DND-41 (cell line): ENCODE results near the gene XYLT1.
"Not testable (repeated sequence)": the region's sequence is repeated elsewhere in the genome, so short reads cannot be mapped to it uniquely, and the experiment has no call there.

ENCODE experiments used
- ATAC-seq: fragments of 200-7000 bp; cut with Tn5 transposase; 3 replicates; pipeline ENCODE4 v1.9.1; 2021; ENCODE audit warnings: low read depth; ENCODE audit not compliant: insufficient read depth
- DNase-seq: peaks from one replicate; pipeline ENCODE4 v3.0.0-alpha.2; 2020
- H2AFZ ChIP-seq: 2 replicates; pipeline ENCODE4 v1.6.0; 2012; ENCODE audit warnings: low read depth, low read length
- H3K27ac ChIP-seq: 2 replicates; pipeline ENCODE4 v1.5.1; 2012; ENCODE audit warnings: low read length, inconsistent platforms
- H3K27me3 ChIP-seq: fragments of 200-600 bp; sonication (generic); 2 replicates; pipeline ENCODE4 v1.6.0; 2012; ENCODE audit warnings: low read length, mild to moderate bottlenecking, inconsistent platforms; ENCODE audit not compliant: insufficient read depth, poor library complexity
- H3K36me3 ChIP-seq: 2 replicates; pipeline ENCODE4 v1.5.1; 2012; ENCODE audit warnings: low read length, inconsistent platforms; ENCODE audit not compliant: insufficient read depth
- H3K4me1 ChIP-seq: 2 replicates; pipeline ENCODE4 v1.5.1; 2012; ENCODE audit warnings: mild to moderate bottlenecking, low read length; ENCODE audit not compliant: insufficient read depth
- H3K4me2 ChIP-seq: 2 replicates; pipeline ENCODE4 v1.6.0; 2012; ENCODE audit warnings: mild to moderate bottlenecking, moderate library complexity, low read length, inconsistent platforms; ENCODE audit not compliant: insufficient read depth
- H3K4me3 ChIP-seq, 2 experiments: fragments of 200-600 bp in 1 of 2; shearing (Covaris generic) in 1 of 2; 2 replicates each; pipeline ENCODE4 v1.5.1; 2012 to 2016; ENCODE audit warnings: inconsistent platforms in 2 of 2, low read length in 2 of 2, mild to moderate bottlenecking in 2 of 2, low read depth in 1 of 2, moderate library complexity in 1 of 2
- H3K79me2 ChIP-seq: 2 replicates; pipeline ENCODE4 v1.6.0; 2012; ENCODE audit warnings: low read length, inconsistent platforms; ENCODE audit not compliant: insufficient read depth
- H3K9ac ChIP-seq: 2 replicates; pipeline ENCODE4 v1.6.0; 2012; ENCODE audit warnings: low read depth, mild to moderate bottlenecking, inconsistent platforms, low read length, moderate library complexity
- H3K9me3 ChIP-seq: 2 replicates; pipeline ENCODE4 v1.5.1; 2012; ENCODE audit warnings: low read length, moderate library complexity, mild to moderate bottlenecking, inconsistent platforms; ENCODE audit not compliant: insufficient read depth, severe bottlenecking
- H4K20me1 ChIP-seq: 2 replicates; pipeline ENCODE4 v1.6.0; 2012; ENCODE audit warnings: low read length; ENCODE audit not compliant: insufficient read depth
- CTCF ChIP-seq: IDR thresholded peaks from 2 replicates; pipeline ENCODE4 v1.5.1; 2012; ENCODE audit warnings: borderline replicate concordance, low read length, moderate library complexity, mild to moderate bottlenecking; ENCODE audit not compliant: poor library complexity, severe bottlenecking; ENCODE audit errors: extremely low read depth
- EZH2 ChIP-seq: IDR thresholded peaks from 3 replicates; pipeline ENCODE4 v1.6.1; 2012; ENCODE audit warnings: borderline replicate concordance, low read depth, mild to moderate bottlenecking, moderate library complexity, low read length, inconsistent platforms; ENCODE audit not compliant: severe bottlenecking

The XYLT1 gene

DNA sequence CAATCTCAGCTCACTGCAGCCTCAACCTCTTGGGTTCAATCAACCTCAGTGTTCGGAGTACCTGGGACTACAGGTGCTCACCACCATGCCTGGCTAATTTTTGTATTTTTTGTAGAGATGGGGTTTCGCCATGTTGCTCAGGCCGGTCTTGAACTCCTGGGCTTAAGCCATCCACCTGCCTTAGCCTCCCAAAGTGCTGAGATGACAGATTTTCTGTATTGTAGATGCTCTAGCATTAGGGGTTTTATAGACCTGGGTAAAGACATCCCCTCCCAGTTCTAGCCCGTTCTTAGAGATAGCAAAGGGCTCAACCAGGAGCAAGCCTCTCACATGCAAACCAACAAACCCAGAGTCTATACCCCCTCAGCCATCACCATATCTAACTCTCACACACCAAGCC is 57.3 kb downstream of the XYLT1 start:
- Histone ChIP-seq H3K4me1 (no peaks in the 10 kb centered on the region), H3K36me3 (no peaks in the 10 kb centered on the region), H2AFZ (no peak overlapping the region), H3K4me2 (no peak overlapping the region), H3K27me3 (no peaks in the 10 kb centered on the region), H3K27ac (no peak overlapping the region), H3K9ac (no peak overlapping the region), H3K4me3 (no peak overlapping the region), H3K79me2 (no peaks in the 10 kb centered on the region), H4K20me1 (no peaks in the 10 kb centered on the region; the same call in none of the 2 replicates), H3K9me3 (no peaks in the 10 kb centered on the region)
- DNase-seq: no peak
- TF ChIP-seq EZH2: no peak
- no peak for TF ChIP-seq CTCF
- no peak for ATAC-seq

- Histone ChIP-seq H3K4me1 (no peaks in the 10 kb centered on the region), H3K79me2 (no peaks in the 10 kb centered on the region)
These were observed 58.0 kb downstream of the XYLT1 start for GRCh38 chr16:17412791-17413190.

GRCh38 chr16:17412221-17412620 is 58.5 kb downstream of the XYLT1 start:
- ATAC-seq: no peak
- no peak for DNase-seq
- TF ChIP-seq EZH2 (no peak), CTCF (no peak)

More at GRCh38 chr16:17412791-17413190, 58.0 kb downstream of the XYLT1 start:
- Histone ChIP-seq H3K27ac (no peak overlapping the region), H3K27me3 (no peaks in the 10 kb centered on the region), H3K36me3 (no peaks in the 10 kb centered on the region), H3K4me3 (no peak overlapping the region), H3K4me2 (no peak overlapping the region), H4K20me1 (no peaks in the 10 kb centered on the region; the same call in none of the 2 replicates), H3K9me3 (no peaks in the 10 kb centered on the region), H2AFZ (no peak overlapping the region), H3K9ac (no peak overlapping the region)
- TF ChIP-seq CTCF (no peak), EZH2 (no peak)
- DNase-seq (no peak), ATAC-seq (no peak)

DNA sequence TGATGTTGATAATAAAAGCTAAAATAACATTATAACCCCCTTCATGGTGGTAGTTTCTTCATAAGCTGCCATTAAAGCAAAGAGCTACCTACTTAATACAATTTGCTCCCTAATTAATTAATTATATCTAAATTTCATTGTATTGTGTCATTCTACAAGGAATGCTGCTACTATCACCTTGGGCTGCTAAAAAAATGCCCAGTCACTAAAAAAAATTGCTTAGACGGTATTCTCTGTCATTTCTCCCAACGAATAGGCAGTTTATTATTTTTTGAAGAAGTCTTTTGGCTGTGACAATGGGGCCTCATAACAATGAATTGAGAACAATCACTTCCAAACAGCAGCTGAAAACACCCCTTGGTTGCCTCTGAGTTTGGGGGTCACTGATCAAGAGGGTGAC is 59.5 kb downstream of the XYLT1 start:
- Histone ChIP-seq H3K79me2 (no peaks in the 10 kb centered on the region), H3K36me3 (no peaks in the 10 kb centered on the region), H3K9me3 (no peaks in the 10 kb centered on the region), H3K4me1 (no peaks in the 10 kb centered on the region), H3K27ac (no peak overlapping the region), H2AFZ (no peak overlapping the region), H4K20me1 (no peaks in the 10 kb centered on the region; the same call in none of the 2 replicates), H3K4me3 (no peak overlapping the region), H3K4me2 (no peak overlapping the region), H3K27me3 (no peaks in the 10 kb centered on the region), H3K9ac (no peak overlapping the region)
- DNase-seq (no peak), ATAC-seq (no peak)
- TF ChIP-seq EZH2: no peak
- no peak for TF ChIP-seq CTCF

More at GRCh38 chr16:17412221-17412620, 58.5 kb downstream of the XYLT1 start:
- Histone ChIP-seq H3K4me1 (no peaks in the 10 kb centered on the region), H3K4me2 (no peak overlapping the region), H3K27ac (no peak overlapping the region), H3K79me2 (no peaks in the 10 kb centered on the region), H3K9me3 (no peaks in the 10 kb centered on the region), H2AFZ (no peak overlapping the region), H3K9ac (no peak overlapping the region), H3K36me3 (no peaks in the 10 kb centered on the region), H4K20me1 (no peaks in the 10 kb centered on the region; the same call in none of the 2 replicates), H3K4me3 (no peak overlapping the region), H3K27me3 (no peaks in the 10 kb centered on the region)

DNA sequence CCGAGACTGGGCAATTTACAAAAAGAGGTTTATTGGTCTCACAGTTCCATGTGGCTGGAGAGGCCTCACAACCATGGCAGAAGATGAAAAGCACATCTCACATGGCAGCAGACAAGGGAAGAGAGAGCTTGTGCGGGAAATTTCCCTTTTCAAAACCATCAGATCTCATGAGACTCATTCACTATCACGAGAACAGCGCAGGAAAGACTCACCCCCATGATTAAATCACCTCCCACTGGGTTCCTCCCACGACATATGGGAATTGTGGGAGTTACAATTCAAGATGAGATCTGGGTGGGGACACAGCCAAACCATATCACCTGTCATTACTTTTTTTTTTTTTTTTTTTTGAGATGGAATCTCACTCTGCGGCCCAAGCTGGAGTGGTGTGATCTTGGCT is 60.4 kb downstream of the XYLT1 start:
- H2AFZ ChIP-seq, H3K4me3 ChIP-seq, DNase-seq, H3K9me3 ChIP-seq, H4K20me1 ChIP-seq, H3K4me2 ChIP-seq, H3K36me3 ChIP-seq, H3K27me3 ChIP-seq, ATAC-seq, H3K4me1 ChIP-seq, H3K27ac ChIP-seq, H3K9ac ChIP-seq, H3K79me2 ChIP-seq: not testable (repeated sequence)
